ENCODE measurements around the gene HELZ.
"Not testable (repeated sequence)": the region's sequence is repeated elsewhere in the genome, so short reads cannot be mapped to it uniquely, and the experiment has no call there.

Gene HELZ

DNA sequence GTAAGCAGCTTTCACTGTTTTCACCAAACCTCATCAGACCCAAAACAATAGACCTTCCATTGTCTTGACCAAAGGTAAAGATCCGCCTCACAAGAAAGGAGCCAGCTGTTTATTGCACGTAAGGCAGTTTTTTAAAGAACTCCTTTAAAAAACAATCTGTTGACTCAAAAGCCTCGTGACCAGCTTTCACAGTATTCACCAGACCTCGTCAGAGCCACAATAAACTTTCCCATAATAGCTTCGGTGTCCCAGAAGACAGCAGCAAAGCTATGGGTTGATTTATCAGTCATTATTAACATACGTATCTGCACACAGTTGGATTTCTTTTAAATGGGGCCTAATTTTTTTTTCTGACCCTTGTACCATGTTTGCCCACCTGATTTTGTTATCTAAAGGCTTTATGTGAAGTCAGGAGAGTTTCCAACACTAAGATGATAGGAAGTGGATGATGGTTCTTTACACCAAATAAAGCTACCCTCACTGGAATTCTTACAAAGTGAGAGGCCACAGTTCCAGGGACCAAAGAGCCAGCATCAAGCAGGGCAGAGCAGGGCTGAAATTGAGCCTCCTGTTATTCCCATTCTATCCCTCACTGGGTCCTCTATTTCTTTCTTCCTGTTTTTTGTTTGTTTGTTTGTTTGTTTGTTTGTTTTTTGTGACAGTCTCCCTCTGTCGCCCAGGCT is 17.6 kb upstream of the HELZ start:
- DNase-seq, result no peak

- DNase-seq, result no peak
These were observed 15.4 kb upstream of the HELZ start for GRCh38 chr17:67260170-67260987.

- no peak for DNase-seq
These were observed 13.9 kb upstream of the HELZ start for GRCh38 chr17:67258821-67259468.

DNA sequence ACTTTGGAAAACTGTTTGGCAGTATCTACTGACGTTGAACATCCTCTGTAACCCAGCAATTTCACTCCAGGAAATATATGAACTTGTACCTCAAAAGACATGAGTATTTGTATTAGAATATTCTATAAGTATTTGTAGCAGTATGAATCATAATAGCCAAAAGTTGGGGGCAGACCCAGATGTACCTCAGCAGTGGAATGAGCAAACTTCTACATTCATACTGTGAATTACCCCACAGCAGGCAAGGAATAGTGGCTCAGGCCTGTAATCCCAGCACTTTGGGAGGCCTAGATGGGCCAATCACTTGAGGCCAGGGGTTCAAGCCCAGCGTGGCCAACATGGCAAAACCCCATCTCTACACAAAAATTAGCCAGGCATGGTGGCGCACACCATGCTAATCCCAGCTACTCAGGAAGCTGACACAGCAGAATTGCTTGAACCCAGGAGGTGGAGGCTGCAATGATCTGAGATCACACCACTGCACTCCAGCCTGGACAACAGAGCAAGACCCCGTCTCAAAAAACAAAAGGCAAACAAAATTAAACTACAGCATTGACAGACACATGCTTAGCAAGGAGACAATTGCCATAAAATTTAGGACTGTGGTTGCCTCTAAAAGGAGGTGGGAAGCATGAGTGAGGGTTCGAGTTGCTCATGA is 11.2 kb upstream of the HELZ start:
- no peak for DNase-seq

DNA sequence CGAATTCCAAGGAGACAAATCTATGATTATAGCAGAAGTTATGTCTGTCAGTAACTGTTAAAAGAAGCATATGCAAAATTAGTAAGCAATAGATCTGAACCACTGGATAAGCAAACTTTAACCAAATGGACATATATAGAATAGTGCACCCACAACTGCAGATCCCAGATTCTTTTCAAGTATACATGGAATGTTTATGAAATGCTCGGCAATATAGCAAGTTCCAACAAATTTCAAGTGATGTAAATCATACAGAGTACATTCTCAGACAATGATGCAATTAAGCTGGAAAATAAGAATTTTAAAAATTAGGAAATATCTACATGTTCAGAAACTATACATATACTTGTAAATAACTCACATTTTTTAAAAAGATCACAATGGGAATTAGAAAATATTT is 8.4 kb upstream of the HELZ start:
- DNase-seq, result no peak

DNA sequence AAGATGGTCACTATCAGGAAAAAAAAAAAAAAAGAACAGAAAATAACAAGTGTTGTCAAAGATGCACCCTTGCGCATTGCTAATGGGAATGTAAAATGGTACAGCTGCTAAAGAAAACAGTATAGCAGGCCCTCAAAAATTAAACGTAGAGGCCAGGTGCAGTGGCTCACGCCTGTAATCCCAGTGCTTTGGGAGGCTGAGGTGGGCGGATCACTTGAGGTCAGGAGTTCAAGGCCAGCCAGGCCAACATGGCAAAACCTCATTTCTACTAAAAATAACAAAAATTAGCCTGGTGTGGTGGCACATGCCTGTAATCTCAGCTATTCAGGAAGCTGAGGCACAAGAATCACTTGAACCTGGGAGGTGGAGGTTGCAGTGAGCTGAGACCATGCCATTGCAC is 6.6 kb upstream of the HELZ start:
- DNase-seq, result not testable (repeated sequence)

GRCh38 chr17:67248291-67248690 is 3.3 kb upstream of the HELZ start:
- peak; percentile 15 for DNase-seq

DNA sequence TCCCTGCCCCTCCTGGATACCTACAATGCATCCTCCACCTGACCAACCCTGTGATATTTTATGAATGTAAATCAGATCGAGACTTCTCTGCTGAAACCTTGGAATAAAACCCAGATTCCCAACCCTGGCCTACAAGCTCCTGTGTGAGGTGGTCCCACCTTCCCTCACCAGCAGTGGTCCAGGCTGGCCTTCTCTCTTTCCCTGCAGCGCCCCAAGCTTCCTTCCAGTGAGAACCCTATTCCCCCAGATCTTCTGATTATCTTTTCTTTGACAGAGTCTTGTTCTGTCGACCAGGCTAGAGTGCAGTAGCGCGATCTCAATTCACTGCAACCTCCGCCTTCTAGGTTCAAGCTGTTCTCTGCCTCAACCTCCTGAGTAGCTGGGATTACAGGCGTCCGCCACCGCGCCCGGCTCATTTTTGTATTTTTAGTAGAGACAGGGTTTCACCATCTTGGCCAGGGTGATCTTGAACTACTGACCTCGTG is 2.5 kb upstream of the HELZ start:
- DNase-seq, result no peak

GRCh38 chr17:67246653-67247415 is 1.8 kb upstream of the HELZ start:
- no peak for DNase-seq

- DNase-seq, result no peak
These were observed 1.3 kb upstream of the HELZ start for GRCh38 chr17:67246403-67246652.

DNA sequence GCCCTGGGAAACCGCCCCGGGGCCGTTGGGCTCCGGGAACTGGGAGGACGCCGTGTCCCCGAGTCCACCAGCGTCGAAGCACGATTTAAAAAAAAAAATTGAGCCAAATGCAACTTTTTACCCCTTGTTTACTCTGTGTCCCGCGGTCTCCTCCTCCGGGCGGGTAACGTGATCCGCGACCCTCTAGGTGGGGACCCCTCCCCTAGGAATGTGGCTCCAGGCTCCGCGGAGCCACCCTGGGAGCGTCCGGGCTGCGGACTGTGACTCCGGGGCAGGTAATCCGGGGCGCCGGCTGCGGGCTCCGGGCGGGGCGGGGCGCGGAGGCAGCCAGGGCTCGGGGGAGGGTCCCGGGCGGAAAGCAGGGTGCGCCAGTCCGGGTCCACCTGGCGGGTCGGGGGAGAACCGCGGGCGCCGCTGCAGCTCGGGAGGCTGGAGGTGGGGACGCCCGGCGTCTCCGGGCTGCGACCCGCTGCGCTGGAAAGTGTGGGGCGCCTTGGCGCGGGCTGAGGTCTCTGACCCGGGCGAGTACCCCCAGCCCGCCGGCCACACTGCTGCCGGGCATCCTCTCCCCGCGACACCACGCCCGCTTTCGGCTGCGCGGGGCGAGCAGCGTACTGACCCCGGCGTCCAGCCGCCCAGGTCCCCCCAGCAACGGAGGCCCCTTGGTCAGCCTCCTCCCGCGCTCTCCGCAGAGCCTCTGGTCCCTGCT is 852 bp upstream of the HELZ start:
- DNase-seq, result no peak

- no peak for DNase-seq
These were observed 444 bp downstream of the HELZ start for GRCh38 chr17:67244431-67245072.

- no peak for DNase-seq
These were observed 1.7 kb downstream of the HELZ start for GRCh38 chr17:67243284-67243683.

DNA sequence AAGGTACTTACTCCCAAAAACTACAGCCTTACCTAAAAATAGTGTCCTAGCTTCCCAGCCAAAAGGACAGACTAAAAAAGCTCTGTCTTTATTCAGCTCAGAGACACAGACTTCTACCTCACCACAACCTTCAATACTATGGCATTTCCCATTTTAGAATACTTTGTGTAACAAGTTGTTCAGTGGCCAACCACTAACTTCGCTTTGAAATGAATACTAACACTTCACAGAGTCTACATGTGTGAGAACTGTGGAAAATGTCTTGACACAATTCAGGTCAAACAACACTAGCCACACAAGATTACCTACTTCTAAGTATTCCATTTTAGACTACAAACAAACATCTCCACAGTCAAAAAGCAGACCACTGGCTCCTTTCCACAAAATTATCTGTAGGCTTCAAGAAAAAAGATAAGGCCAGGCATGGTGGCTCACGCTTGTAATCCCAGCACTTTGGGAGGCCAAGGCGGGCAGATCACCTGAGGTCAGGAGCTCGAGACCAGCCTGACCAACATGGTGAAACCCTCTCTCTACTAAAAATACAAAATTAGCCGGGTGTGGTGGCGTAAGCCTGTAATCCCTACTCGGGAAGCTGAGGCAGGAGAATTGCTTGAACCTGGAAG is 3.2 kb downstream of the HELZ start:
- DNase-seq, result peak; percentile 74

DNA sequence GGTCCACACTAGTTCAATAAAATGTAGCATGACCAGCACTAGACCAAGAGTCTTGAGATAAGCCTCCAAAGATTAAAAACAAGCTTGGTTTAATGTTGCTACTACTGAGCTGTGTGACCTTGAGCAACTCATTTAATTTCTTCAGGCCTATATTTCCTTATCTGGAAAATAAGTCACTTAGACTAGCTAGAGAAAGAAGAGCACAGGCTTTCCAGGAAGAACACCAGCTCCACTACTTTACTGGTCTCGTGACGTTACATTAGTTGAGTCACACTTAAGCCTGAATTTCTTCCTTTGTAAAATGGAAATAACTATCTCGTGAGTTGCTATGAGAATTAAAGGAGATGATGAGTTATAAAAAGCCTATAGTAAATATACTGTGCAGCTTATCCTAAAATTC is 5.4 kb downstream of the HELZ start:
- peak; percentile 13 for DNase-seq

DNA sequence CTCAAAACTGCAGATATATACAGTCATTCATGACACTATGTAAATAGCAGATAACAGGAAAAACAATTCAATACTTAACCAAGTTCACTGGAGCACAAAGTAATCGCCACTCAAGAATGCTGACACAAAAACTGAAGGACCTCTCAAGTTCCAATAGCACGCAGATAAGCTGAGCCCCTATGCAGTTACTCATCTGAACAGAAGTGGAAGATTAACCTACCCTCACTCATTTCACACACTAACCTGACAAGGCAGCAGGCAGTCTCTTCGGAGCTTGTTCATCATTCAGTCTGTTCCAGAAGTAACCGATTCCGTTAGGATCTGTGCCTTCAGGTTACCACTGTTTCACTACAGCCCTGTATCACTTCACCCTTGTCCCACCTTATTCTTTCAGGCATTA is 6.0 kb downstream of the HELZ start:
- no peak for DNase-seq

GRCh38 chr17:67232441-67232840 is 12.6 kb downstream of the HELZ start:
- no peak for DNase-seq

- no peak for DNase-seq
These were observed 15.7 kb downstream of the HELZ start for GRCh38 chr17:67229109-67229955.

- DNase-seq, result no peak
These were observed 17.5 kb downstream of the HELZ start for GRCh38 chr17:67227488-67227887.

GRCh38 chr17:67225316-67225715 is 19.7 kb downstream of the HELZ start:
- DNase-seq, result no peak
